Neural cell (in vitro differentiated cells): ENCODE data around the gene SLAIN1.

Source experiments
- EP300 ChIP-seq: fragments of 450-650 bp; conservative IDR thresholded peaks from 2 replicates; pipeline ENCODE4 v1.6.1; 2014; ENCODE audit warnings: antibody characterized with exemption, mild to moderate bottlenecking, moderate library complexity; ENCODE audit not compliant: poor library complexity, severe bottlenecking
- EZH2 ChIP-seq: fragments of 200-600, 300-800 bp; shearing (Covaris generic), sonication (generic); IDR thresholded peaks from 2 replicates; pipeline ENCODE4 v1.6.1; 2014; ENCODE audit warnings: antibody characterized with exemption, low read length, borderline replicate concordance, mild to moderate bottlenecking; ENCODE audit not compliant: insufficient read depth, poor library complexity, severe bottlenecking
- MXI1 ChIP-seq: fragments of 450-650 bp; conservative IDR thresholded peaks from 2 replicates; pipeline ENCODE4 v1.6.1; 2014; ENCODE audit warnings: antibody characterized with exemption, mild to moderate bottlenecking; ENCODE audit not compliant: poor library complexity, severe bottlenecking
- POLR2AphosphoS5 ChIP-seq: IDR thresholded peaks from 2 replicates; pipeline ENCODE4 v1.6.1; 2012
- TF ChIP-seq, protein P1 (sequence below): fragments of 450-650 bp; IDR thresholded peaks from 2 replicates; pipeline ENCODE4 v1.5.1; 2014; ENCODE audit warnings: antibody characterized with exemption, mild to moderate bottlenecking, moderate library complexity; ENCODE audit not compliant: poor library complexity, severe bottlenecking

DNA sequence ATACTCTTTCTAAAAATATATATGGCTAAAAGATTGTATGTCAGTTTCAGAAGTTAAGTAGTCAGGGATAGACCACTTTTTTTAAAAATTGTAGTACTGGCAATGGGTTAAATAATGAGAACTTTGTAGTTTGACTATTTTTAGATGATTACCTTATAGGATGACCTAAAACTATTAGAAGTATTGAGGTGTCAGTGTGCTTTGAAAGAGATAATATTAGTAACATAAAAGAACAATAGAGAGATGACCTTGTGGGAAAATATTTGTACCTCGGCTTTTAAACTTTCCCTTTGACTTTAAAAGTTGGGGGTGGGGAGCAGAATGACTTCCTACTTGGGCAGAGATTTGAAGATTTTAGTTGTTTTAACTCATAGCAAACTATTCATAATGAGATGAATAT is 48.3 kb downstream of the SLAIN1 start:
- TF ChIP-seq, protein P1, sequence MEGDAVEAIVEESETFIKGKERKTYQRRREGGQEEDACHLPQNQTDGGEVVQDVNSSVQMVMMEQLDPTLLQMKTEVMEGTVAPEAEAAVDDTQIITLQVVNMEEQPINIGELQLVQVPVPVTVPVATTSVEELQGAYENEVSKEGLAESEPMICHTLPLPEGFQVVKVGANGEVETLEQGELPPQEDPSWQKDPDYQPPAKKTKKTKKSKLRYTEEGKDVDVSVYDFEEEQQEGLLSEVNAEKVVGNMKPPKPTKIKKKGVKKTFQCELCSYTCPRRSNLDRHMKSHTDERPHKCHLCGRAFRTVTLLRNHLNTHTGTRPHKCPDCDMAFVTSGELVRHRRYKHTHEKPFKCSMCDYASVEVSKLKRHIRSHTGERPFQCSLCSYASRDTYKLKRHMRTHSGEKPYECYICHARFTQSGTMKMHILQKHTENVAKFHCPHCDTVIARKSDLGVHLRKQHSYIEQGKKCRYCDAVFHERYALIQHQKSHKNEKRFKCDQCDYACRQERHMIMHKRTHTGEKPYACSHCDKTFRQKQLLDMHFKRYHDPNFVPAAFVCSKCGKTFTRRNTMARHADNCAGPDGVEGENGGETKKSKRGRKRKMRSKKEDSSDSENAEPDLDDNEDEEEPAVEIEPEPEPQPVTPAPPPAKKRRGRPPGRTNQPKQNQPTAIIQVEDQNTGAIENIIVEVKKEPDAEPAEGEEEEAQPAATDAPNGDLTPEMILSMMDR, result no peak
- TF ChIP-seq EZH2, result no peak
- TF ChIP-seq POLR2AphosphoS5, result no peak
- TF ChIP-seq MXI1, result no peak
- no peak for TF ChIP-seq EP300
